Fibroblast of the conjunctiva (primary cell): Measurements from ENCODE around the gene ELOVL6.
"Not testable (repeated sequence)": the region's sequence is repeated elsewhere in the genome, so short reads cannot be mapped to it uniquely, and the experiment has no call there.

Experiments
- DNase-seq: peaks from one replicate; pipeline ENCODE4 v3.0.0-alpha.2; 2010; ENCODE audit warnings: low read depth

The ELOVL6 gene

GRCh38 chr4:110124711-110125110, 73.7 kb downstream of the ELOVL6 start:
- DNase-seq, result no peak

GRCh38 chr4:110122201-110122600, 76.2 kb downstream of the ELOVL6 start:
- DNase-seq, result no peak

DNA sequence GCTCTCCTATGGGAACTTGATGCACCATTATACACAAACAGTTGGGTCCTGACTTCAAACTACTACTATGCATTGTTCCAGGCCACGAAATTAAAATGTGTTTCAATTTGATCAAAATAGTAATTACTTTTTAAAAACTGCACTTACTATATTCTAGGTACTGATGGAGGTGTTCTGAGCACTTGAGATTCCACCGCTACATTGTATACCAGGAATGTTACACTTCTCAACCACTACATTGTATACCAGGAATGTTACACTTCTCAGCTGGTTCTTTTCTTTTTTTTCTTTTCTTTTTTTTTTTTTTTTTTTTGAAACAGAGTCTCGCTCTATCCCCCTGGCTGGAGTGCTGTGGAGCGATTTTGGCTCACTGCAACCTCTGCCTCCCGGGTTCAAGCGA, 77.9 kb downstream of the ELOVL6 start:
- DNase-seq, result no peak

DNA sequence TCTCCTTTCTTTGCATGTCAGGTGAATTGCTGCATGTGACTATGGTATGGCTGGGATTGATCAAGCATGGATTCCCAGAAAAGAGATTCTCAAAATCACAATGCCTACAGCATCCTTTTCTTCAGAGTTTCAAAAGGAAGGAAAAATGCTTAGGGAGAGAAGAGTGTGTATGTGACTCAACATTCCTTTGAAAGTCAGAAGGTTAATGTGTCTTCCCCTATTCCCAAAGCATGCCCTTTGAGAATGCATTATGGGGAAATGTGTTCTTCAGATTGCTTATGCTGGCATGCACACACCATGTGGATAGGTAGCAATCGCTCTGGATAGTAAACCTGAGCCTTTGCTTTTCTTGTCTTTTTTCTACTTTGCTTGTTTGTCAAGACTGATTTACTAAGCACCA, 78.5 kb downstream of the ELOVL6 start:
- DNase-seq, result peak; percentile 32

- DNase-seq, result no peak
These were observed 79.1 kb downstream of the ELOVL6 start for GRCh38 chr4:110119337-110119736.

DNA sequence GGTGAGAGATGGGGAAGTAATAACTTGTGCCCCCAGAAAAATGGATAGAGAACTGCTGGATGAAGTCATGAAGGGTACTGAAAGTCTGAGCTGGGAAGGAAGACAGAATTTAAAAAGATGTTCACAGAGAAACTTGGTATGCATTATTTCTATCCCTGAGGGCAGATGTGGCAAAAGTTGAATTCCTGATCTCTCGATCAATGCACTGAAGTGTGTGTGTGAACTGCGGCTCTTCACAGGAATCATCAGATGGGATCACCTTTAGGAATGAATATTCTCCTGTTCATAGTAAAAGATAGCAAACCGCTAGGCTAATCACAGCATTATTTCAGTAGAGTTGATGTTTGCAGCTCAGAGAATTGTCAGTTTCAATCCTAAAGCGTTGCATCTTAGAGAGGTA, 86.4 kb downstream of the ELOVL6 start:
- no peak for DNase-seq

DNA sequence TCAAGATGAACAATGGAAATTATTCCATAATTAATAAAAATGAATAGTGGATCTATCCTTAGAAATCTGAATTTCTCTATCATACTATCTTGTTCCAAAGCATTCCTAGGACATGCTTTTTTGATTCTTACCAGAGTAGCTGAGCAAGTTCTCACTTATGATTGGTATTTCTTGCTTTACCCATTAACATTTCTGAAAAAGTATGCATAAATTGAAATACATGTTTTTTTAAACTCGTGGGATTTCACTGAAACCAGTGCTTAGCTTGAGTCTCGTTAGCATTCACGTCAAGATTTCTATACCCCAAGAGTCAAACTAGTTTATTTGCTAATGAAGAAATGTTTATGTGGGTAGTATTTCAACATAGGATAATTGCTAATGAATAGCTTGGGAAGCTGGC, 89.0 kb downstream of the ELOVL6 start:
- no peak for DNase-seq

DNA sequence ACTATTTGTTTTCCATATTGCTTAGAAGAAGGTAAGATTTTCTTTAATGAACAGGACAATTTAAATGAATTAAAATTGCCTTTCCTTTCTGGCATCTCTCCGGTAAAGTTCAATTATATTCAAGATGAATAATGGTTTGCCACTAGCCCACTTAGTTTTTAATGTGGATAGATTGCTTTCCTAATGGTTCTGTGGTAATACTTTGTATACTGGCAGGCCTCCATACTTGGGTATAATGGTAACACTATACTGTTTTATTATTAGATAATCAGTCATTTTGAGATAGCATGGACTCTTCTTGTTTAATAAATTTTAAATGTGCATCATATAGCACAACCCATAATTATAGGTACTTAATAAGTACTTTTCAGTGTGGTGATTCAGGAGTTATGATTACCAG, 89.5 kb downstream of the ELOVL6 start:
- no peak for DNase-seq

DNA sequence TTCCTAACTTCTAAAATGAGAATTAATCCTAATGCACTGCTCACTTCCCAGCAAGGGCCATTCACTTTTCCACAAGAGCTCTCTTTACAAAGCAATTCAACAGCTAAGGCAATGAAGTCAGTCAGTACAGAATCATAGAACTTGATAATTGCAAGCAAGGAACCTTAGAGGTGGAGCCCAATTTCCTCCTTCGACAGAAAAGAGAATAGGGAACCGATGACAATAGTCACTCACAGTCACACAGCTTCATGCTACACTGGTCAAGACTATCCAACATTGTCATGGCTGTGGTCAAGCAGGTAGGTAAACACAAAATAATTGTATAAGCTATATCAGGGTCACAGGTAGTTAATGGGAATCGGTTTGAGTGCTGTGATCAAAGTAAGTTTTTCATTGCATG, 90.0 kb downstream of the ELOVL6 start:
- DNase-seq, result no peak

GRCh38 chr4:110107866-110108265, 90.5 kb downstream of the ELOVL6 start:
- no peak for DNase-seq

- peak; percentile 40 for DNase-seq
These were observed 91.5 kb downstream of the ELOVL6 start for GRCh38 chr4:110106931-110107296.

- DNase-seq, result no peak
These were observed 93.8 kb downstream of the ELOVL6 start for GRCh38 chr4:110104661-110105060.

GRCh38 chr4:110099638-110100037, 98.8 kb downstream of the ELOVL6 start:
- no peak for DNase-seq

GRCh38 chr4:110096405-110096804, 102.0 kb downstream of the ELOVL6 start:
- no peak for DNase-seq

DNA sequence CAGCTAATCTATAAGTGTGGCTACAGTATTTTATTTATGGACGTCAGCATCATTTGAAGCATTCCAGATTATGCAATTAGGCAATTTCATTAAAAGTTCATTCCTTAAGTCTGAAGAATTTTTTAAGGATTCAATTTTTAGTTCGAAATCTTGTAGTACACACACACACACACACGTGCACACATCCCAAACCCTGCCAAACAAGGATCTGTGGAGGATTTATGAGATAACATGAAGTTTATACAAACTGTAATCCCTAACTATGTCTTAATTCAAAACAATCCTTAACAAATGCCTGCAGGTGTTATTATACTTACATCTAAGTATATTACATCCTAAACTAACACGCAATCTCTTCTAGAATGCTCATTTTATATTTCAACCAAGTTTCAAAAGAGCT, 105.8 kb downstream of the ELOVL6 start:
- no peak for DNase-seq

DNA sequence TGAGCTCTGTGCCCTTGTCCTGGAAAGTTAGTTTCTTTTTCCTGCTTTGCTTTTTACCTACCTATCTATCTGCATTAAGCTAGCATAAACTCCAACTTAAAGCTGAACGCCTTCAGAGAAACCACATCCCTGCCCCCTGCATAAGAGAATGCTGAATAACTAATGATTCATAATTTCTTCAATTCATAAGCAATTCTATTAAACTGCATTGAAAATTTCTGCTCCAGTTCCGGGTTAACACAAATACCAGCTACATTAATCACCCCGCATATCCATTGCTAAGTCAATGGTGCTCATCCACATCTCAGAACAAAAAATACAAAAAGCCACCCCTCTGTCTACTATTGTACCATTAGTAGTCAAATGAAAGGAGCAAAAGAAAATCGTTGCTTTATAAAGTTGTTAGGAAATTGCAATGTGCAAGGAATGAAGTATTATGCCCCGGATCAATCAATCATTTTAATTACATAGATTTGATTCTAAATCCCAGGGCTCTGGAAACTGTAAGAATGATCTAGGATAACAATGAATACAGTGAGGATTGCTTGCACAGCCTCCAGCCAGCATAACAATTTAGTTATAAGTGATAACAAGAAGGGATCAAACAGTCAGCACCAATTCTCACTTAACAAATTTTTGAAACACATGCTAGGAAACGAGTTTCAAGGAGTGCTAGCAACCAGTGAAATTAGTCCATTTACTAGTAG, 106.8 kb downstream of the ELOVL6 start:
- DNase-seq, result peak; percentile 28

DNA sequence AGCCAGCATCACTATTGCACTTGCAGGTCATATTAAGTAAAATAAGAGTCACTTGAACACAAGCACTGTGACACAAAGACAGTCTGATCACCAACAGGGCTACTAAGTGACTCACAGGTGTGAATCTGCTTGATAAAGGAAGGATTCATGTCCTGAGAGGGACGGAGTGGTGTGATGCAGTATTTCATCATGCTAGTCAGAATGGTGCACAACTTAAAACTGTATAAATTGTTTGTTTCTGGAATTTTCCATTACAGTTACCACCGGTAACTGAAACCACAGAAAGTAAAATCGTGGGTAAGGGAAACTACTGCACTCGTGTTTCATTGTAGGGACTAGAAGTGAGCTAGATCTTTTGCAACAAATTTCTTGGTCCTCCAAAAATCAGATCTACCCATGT, 109.7 kb downstream of the ELOVL6 start:
- peak; percentile 70 for DNase-seq

GRCh38 chr4:110087070-110087708, 111.2 kb downstream of the ELOVL6 start:
- peak; percentile 74 for DNase-seq

- DNase-seq, result no peak
These were observed 113.3 kb downstream of the ELOVL6 start for GRCh38 chr4:110085131-110085530.

GRCh38 chr4:110084154-110084553, 114.3 kb downstream of the ELOVL6 start:
- DNase-seq, result no peak

DNA sequence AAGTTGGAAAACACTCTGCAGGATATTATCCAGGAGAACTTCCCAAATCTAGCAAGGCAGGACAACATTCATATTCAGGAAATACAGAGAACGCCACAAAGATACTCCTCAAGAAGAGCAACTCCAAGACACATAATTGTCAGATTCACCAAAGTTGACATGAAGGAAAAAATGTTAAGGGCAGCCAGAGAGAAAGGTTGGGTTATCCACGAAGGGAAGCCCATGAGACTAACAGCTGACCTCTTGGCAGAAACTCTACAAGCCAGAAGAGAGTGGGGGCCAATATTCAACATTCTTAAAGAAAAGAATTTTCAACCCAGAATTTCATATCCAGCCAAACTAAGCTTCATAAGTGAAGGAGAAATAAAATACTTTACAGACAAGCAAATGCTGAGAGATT, 120.3 kb downstream of the ELOVL6 start:
- DNase-seq, result not testable (repeated sequence)

GRCh38 chr4:110076828-110077227, 121.6 kb downstream of the ELOVL6 start:
- DNase-seq, result not testable (repeated sequence)

DNA sequence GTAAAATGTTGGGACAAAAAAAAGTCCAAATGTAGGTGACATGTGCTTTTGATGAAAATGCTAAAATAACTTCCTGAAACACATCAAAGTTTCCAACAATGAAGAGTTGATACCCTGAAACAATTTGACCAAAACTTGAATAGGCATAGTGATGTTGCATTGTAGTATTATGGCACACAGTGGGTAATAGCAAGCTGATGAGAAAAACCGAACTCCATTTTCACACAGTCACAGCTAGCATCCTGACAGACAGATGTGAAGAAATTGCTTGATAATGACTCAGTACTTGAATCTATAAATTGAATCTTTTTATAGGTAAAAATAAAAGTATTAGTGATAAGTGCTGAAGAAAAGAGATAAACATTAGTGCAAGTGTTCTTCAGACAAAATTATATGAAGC, 122.5 kb downstream of the ELOVL6 start:
- DNase-seq, result no peak
